ENCODE results near the gene ARHGAP6.

Gene ARHGAP6

GRCh38 chrX:11575332-11575731 lies 90.4 kb downstream of the ARHGAP6 start:
- DNase-seq, result no peak

GRCh38 chrX:11567528-11568220 lies 98.0 kb downstream of the ARHGAP6 start:
- DNase-seq, result no peak

- no peak for DNase-seq
Measured at GRCh38 chrX:11566789-11567188, 98.9 kb downstream of the ARHGAP6 start.

- DNase-seq, result no peak
Measured at GRCh38 chrX:11566173-11566572, 99.5 kb downstream of the ARHGAP6 start.

GRCh38 chrX:11564546-11564945 lies 101.2 kb downstream of the ARHGAP6 start:
- DNase-seq, result no peak

- no peak for DNase-seq
Measured at GRCh38 chrX:11562570-11562969, 103.2 kb downstream of the ARHGAP6 start.

- DNase-seq, result no peak
Measured at GRCh38 chrX:11558972-11559371, 106.7 kb downstream of the ARHGAP6 start.

- no peak for DNase-seq
Measured at GRCh38 chrX:11557120-11557519, 108.6 kb downstream of the ARHGAP6 start.

- no peak for DNase-seq
Measured at GRCh38 chrX:11555759-11556158, 110.0 kb downstream of the ARHGAP6 start.

GRCh38 chrX:11553594-11553993 lies 112.1 kb downstream of the ARHGAP6 start:
- no peak for DNase-seq

GRCh38 chrX:11551151-11551550 lies 114.6 kb downstream of the ARHGAP6 start:
- no peak for DNase-seq

- DNase-seq, result no peak
Measured at GRCh38 chrX:11546917-11547316, 118.8 kb downstream of the ARHGAP6 start.

- DNase-seq, result no peak
Measured at GRCh38 chrX:11543249-11543648, 122.5 kb downstream of the ARHGAP6 start.

- DNase-seq, result no peak
Measured at GRCh38 chrX:11541510-11541909, 124.2 kb downstream of the ARHGAP6 start.

- no peak for DNase-seq
Measured at GRCh38 chrX:11540532-11541377, 125.0 kb downstream of the ARHGAP6 start.

- no peak for DNase-seq
Measured at GRCh38 chrX:11537141-11537540, 128.6 kb downstream of the ARHGAP6 start.

- no peak for DNase-seq
Measured at GRCh38 chrX:11535156-11535919, 130.4 kb downstream of the ARHGAP6 start.

GRCh38 chrX:11533199-11533651 lies 132.5 kb downstream of the ARHGAP6 start:
- peak; percentile 89 for DNase-seq

GRCh38 chrX:11532291-11533078 lies 133.2 kb downstream of the ARHGAP6 start:
- DNase-seq, result no peak

GRCh38 chrX:11531226-11531625 lies 134.5 kb downstream of the ARHGAP6 start:
- DNase-seq, result no peak

- no peak for DNase-seq
Measured at GRCh38 chrX:11530621-11531020, 135.1 kb downstream of the ARHGAP6 start.

- DNase-seq, result no peak
Measured at GRCh38 chrX:11528623-11529022, 137.1 kb downstream of the ARHGAP6 start.

GRCh38 chrX:11525685-11526084 lies 140.0 kb downstream of the ARHGAP6 start:
- DNase-seq, result no peak
